ENCODE results near the gene BLTP2.
A peak's percentile ranks its signal among the peaks of the same experiment; 100 is the strongest.
"Not testable (repeated sequence)": the region's sequence is repeated elsewhere in the genome, so short reads cannot be mapped to it uniquely, and the experiment has no call there.

The BLTP2 gene

DNA sequence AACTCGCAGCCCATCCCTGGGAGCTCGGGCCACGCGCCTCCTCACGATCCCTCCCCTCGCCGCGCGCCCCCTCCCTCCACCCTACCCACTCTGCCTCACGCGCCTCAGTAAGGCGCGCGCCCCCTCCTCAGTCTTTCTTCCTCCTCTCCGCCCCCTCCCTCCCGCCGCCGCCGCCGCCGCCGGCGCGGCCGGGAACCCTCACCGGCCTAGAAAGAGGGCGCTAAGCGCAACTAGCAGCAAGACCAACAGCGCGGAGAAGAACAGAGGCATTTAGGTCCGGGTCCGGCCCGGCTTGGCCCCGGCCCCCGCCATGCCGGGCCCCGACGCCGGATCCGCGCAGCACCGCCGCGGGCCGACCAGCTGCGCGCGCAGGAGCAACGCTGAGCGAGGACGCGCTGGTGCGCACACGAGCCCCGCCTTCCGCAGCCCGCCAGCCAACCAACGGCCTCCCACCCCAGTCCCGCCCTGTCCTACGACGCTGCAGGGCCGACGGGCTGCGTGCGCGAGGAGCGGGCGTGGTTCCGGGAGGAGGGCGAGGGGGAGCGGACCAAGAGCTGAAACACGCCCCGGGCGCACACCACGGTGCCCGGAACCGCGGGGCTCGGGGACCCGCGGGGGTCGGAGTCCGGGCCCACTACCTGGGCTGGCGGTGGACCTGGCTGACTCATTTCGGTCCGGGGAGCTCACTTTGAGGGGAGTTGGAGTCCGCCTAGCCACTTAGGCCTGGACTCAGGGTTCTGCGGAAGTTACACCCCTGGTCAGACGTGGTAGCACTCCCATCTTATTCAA lies at the start of gene BLTP2:
TSS of gene BLTP2 (minus strand) at position 372 of the 789 bp plus-strand sequence. CDS start at position 270, 102 bp downstream.
- DNase-seq: peak; percentile 87 to 93

GRCh38 chr17:28693869-28694268 lies 48.9 kb upstream of the BLTP2 start:
- no peak for DNase-seq

GRCh38 chr17:28689011-28689410 lies 44.1 kb upstream of the BLTP2 start:
- no peak for DNase-seq

DNA sequence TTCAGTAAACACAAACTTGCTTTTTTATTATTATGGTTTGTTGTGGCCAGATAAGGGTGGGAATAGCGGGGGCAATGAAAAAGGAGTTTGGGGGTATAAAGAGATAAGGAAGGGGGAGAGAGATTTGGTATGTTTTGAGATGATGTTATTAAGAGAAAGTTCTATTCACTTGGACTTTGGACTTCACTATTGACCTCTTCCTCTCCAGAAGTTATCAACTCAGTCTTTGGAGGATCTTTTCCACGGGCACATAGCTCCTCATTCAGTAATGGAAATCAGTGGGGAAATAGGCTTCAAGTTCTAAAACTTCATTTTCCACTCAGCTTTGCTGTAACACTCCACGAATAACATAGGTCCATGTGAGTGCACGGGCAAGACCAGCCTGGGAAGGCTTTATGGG lies 43.5 kb upstream of the BLTP2 start:
- no peak for DNase-seq

DNA sequence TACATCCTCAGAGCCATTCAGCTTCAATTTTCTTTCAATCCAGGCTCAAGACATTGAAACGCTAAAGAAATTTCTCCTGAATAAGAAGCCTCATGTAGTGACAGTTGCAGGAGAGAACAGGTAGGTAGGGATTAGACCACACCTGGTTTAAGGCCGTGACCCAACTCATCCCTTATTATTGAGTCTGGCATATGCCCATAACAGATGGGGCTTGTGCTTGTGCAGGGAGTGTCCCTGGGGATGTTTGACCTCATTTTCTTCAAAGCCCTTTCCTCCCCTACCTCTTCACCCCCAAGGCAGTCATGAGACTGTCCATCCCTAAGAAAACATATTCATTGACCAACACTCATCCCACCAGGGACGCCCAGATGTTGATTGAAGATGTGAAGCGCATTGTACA lies 41.3 kb upstream of the BLTP2 start:
- no peak for DNase-seq

DNA sequence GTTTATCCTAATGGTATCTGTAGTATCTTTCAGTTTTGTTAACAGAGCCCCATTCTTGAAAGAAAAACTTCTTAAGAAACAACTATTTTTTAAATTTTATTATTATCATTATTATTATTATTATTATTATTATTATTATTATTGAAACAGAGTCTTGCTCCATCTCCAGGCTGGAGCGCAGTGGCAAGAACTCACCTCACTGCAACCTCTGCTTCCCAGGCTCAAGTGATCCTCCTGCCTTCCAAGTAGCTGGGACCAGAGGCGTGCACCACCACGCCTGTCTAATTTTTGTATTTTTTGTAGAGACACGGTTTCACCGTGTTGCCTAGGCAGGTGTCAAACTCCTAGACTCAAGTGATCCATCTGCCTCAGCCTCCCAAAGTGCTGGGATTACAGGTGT lies 40.4 kb upstream of the BLTP2 start:
- no peak for DNase-seq

DNA sequence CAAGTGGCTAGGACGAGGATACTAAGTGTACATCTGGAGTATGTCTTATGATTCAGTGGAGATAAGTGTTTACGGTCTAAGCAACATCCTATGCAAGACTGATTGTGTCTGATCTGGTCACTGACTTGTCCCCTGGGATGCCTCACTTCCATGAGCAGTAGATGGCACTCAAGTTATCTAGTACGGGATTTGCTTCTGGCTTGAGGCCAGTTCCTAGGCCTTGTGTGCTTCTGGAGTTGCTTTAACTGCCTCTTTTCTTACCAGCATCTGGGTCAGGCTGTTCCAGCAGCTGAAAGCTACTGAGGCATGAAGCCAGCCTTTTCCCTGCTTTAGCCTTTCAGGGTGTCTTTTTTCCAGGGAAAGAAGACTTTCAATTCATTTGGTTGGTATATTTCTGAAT lies 40.0 kb upstream of the BLTP2 start:
- no peak for DNase-seq

- no peak for DNase-seq
These were observed 37.7 kb upstream of the BLTP2 start for GRCh38 chr17:28682655-28683054.

DNA sequence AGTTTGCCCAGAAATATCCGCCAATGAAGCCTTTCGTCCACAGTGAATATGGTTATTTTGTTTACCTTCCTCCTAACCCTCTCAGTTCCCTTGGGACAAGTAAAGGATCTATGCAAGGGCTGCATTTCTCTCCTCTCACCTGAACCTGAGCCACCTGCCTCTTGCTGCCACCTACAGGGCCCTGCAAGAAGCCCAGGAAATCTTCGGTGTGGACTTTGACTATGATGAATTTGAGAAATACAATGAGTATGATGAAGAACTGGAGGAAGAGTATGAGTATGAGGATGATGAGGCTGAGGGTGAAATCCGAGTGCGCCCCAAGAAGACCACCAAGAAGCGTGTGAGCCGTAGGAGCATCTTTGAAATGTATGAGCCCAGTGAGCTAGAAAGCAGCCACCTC lies 31.0 kb upstream of the BLTP2 start:
- DNase-seq: no peak

DNA sequence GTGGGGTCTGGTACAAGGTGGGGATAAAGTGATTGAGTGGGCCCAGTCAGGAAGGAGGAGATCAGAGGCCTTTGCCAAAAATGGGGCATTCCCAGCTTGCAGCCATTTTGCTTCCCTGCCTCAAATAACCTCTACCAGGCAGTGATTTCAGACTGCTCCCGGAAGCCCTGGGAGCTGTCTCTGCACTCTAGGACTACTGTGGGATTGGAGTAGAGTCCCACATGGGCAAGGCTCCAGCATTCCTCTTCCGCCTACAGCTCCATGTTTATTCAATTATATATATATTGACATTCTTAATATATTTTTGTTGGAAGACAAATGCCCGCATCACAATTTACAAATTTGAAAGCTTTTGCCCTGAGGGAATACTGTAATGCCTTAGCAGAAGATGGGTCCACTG lies 30.5 kb upstream of the BLTP2 start:
- DNase-seq: no peak

DNA sequence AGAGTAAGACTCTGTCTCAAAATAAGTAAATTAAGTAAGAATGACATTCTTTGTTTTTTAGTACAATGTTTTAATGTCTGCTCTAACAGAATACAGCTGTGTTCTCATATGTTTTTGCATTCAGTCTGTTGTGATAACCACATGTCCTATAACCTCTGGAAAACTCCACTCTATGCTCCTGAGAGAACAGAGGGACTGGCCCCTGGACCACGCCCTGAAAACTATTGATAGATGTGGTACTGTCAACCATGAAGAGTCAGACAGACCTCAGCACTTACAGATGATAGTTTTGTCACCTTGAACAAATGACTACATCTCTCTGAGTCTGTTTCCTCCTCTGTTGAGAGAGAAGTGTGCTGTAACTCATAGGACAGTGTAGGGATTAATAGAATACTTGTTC lies 25.0 kb upstream of the BLTP2 start:
- no peak for DNase-seq

- DNase-seq: no peak
These were observed 22.9 kb upstream of the BLTP2 start for GRCh38 chr17:28667870-28668269.

GRCh38 chr17:28665994-28666393 lies 21.0 kb upstream of the BLTP2 start:
- no peak for DNase-seq

GRCh38 chr17:28663723-28664122 lies 18.8 kb upstream of the BLTP2 start:
- no peak for DNase-seq

- no peak for DNase-seq
These were observed 17.5 kb upstream of the BLTP2 start for GRCh38 chr17:28662527-28662829.

DNA sequence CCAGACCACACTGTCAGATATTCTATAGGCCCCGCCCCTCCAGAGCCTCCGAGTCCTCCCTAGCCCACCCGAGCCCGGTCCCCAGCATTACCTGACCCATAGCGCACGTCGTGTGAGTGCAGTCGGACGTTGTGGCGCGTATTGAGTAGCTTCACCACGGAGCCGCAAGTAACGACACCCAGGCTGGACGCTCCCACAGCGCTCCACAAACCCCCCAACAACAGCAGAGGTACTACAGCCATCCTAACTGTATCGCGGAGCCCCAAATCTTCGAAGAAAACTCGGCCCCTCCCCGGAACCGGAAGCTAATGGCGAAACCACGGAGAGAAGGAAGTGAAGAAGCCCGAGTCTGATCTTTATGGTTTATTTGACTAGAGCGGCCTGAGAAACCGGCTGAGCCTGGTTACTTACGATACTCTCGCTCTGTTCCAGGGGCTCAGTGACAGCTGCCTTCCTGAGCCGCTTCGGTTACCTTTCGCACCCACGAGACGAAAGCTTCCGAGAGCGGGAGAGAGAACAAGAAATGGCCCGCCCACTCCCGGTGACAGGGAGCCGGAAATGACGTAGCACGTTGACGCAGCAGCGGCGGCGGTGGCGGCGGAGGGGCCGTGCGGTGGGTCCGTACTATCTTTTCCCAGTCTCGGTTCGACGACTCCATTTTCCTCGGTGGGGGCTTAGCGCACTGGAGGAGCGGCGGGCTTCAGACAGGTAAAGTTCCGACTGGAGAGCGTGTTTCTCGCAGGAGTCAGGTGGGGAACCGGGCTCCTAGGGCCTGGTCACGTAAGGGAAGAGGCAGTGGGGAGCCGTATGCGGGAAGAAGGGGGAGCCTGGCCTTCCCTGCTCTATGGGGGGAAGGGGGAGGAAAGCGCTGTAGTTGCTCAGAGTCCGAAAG lies 16.9 kb upstream of the BLTP2 start, which contains the start of the genes SDF2 and SUPT6H:
TSS of gene SDF2 (minus strand) at position 272 of the 892 bp plus-strand sequence. CDS start at position 242, 30 bp downstream.
TSS of gene SUPT6H (plus strand) at position 571 of the 892 bp plus-strand sequence. CDS start 11,197 bp downstream, outside the sequence.
- DNase-seq: peak; percentile 93 to 97

DNA sequence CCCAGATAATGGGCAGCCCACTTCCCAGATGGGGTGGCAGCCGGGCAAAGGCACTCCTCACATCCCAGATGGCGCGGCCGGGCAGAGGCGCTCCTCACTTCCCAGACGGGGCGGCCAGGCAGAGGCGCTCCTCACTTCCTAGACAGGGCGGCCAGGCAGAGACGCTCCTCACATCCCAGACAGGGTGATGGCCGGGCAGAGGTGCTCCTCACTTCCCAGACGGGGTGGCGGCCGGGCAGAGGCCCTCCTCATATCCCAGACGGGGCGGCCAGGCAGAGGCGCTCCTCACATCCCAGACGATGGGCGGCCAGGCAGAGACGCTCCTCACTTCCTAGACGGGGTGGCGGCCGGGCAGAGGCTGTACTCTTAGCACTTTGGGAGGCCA lies 14.5 kb upstream of the BLTP2 start:
- not testable (repeated sequence) for DNase-seq

GRCh38 chr17:28658766-28659496 lies 14.0 kb upstream of the BLTP2 start:
- DNase-seq: not testable (repeated sequence)

- not testable (repeated sequence) for DNase-seq
These were observed 13.4 kb upstream of the BLTP2 start for GRCh38 chr17:28658342-28658741.

GRCh38 chr17:28657756-28658155 lies 12.8 kb upstream of the BLTP2 start:
- no peak for DNase-seq

GRCh38 chr17:28655160-28655559 lies 10.2 kb upstream of the BLTP2 start:
- no peak for DNase-seq

DNA sequence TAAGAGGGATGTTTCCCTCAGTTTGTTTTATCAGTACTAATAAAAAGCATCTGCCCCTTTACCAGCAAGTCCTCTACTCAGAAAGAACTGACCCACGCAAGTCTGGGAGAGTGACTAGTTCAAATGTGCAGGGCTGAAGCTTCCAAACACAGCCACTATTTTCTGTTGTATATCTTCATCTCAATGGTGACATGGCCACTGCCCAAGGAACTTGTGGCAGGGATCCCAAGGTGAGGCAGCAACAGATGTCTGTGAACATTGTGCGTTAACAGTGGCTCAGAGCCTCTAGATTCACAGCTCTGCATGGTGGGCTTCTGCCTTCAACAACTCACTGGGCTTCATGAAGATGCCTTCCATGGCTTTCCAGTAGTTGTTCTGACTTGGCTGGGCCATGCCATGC lies 3.7 kb upstream of the BLTP2 start:
- DNase-seq: no peak

- DNase-seq: no peak
These were observed 1.2 kb upstream of the BLTP2 start for GRCh38 chr17:28646039-28646754.
